ENCODE results near the gene ZNF777.

ZNF777 gene

GRCh38 chr7:149477494-149478443 is 16.9 kb upstream of the ZNF777 start:
- no peak for DNase-seq (ENCODE audit: low read depth in 3 of 3, low spot score in 1 of 3)

GRCh38 chr7:149476791-149477190 is 15.9 kb upstream of the ZNF777 start:
- DNase-seq (ENCODE audit: low read depth in 3 of 3, low spot score in 1 of 3), result no peak

- no peak for DNase-seq (ENCODE audit: low read depth in 3 of 3, low spot score in 1 of 3)
Measured at GRCh38 chr7:149475121-149476045, 14.5 kb upstream of the ZNF777 start.

- no peak for DNase-seq (ENCODE audit: low read depth in 3 of 3, low spot score in 1 of 3)
Measured at GRCh38 chr7:149474309-149475120, 13.7 kb upstream of the ZNF777 start.

- no peak for DNase-seq (ENCODE audit: low read depth in 3 of 3, low spot score in 1 of 3)
Measured at GRCh38 chr7:149473251-149473650, 12.4 kb upstream of the ZNF777 start.

GRCh38 chr7:149471289-149471953 is 10.6 kb upstream of the ZNF777 start:
- DNase-seq (ENCODE audit: low read depth in 3 of 3, low spot score in 1 of 3), result no peak

- DNase-seq (ENCODE audit: low read depth in 3 of 3, low spot score in 1 of 3), result no peak
Measured at GRCh38 chr7:149469806-149470205, 8.9 kb upstream of the ZNF777 start.

GRCh38 chr7:149468208-149468607 is 7.3 kb upstream of the ZNF777 start:
- DNase-seq (ENCODE audit: low read depth in 3 of 3, low spot score in 1 of 3), result no peak

GRCh38 chr7:149467321-149467859 is 6.5 kb upstream of the ZNF777 start:
- DNase-seq (ENCODE audit: low read depth in 3 of 3, low spot score in 1 of 3), result no peak

GRCh38 chr7:149466364-149466763 is 5.5 kb upstream of the ZNF777 start:
- no peak for DNase-seq (ENCODE audit: low read depth in 3 of 3, low spot score in 1 of 3)

GRCh38 chr7:149463500-149464161 is 2.8 kb upstream of the ZNF777 start:
- no peak for DNase-seq (ENCODE audit: low read depth in 3 of 3, low spot score in 1 of 3)

- no peak for DNase-seq (ENCODE audit: low read depth in 3 of 3, low spot score in 1 of 3)
Measured at GRCh38 chr7:149462101-149462520, 1.2 kb upstream of the ZNF777 start.

GRCh38 chr7:149459540-149460452 is 1.1 kb downstream of the ZNF777 start:
- no peak for DNase-seq (ENCODE audit: low read depth in 3 of 3, low spot score in 1 of 3)

- no peak for DNase-seq (ENCODE audit: low read depth in 3 of 3, low spot score in 1 of 3)
Measured at GRCh38 chr7:149459201-149459539, 1.7 kb downstream of the ZNF777 start.

- DNase-seq (ENCODE audit: low read depth in 3 of 3, low spot score in 1 of 3), result no peak
Measured at GRCh38 chr7:149458235-149458634, 2.6 kb downstream of the ZNF777 start.

GRCh38 chr7:149457766-149458165 is 3.1 kb downstream of the ZNF777 start:
- DNase-seq (ENCODE audit: low read depth in 3 of 3, low spot score in 1 of 3), result no peak

GRCh38 chr7:149456506-149457421 is 4.1 kb downstream of the ZNF777 start:
- no peak for DNase-seq (ENCODE audit: low read depth in 3 of 3, low spot score in 1 of 3)

All from stimulated activated CD4-positive, alpha-beta T cell treated with anti-CD3 and anti-CD28 coated beads, TNF-alpha, amount 100 ng/mL, for 1 hour (primary cell).